Natural killer cell treated with Interleukin-12 subunit alpha and Interleukin-12 subunit beta and Interleukin-15 and Interleukin-18, amount 100 ng/mL, for 72 hours (primary cell): ENCODE data around the gene SLC30A1. TPM values are rescaled to one million over a fixed set of nuclear protein-coding genes. Genes with fewer than 3 reads are reported as not detected.

Source experiments
- ATAC-seq, 2 donors: fragments of 150-1000 bp; cut with Tn5 transposase in 1 of 2; sonication (Bioruptor Pico), chemical (Tn5 transposase) in 1 of 2; 2 replicates each; pipeline ENCODE4 v1.10.0; 2021
- DNase-seq: peaks from one replicate; pipeline ENCODE4 v3.0.0; 2022; ENCODE audit warnings: low spot score
- H3K27ac Mint-ChIP-seq, 2 donors: 1 replicate in 1 of 2; 2 replicates in 1 of 2; pipeline ENCODE4 v1.8.0; 2022; ENCODE audit warnings: mixed read lengths in 2 of 2, mild to moderate bottlenecking in 1 of 2, moderate library complexity in 1 of 2
- H3K27me3 Mint-ChIP-seq, 2 donors: 1 replicate in 1 of 2; 2 replicates in 1 of 2; pipeline ENCODE4 v1.8.0; 2022; ENCODE audit warnings: mixed read lengths in 2 of 2
- H3K36me3 Mint-ChIP-seq: one replicate; pipeline ENCODE4 v1.8.0; 2022; ENCODE audit warnings: mixed read lengths
- H3K4me1 Mint-ChIP-seq, 2 donors: 1 replicate in 1 of 2; 2 replicates in 1 of 2; pipeline ENCODE4 v1.8.0; 2022; ENCODE audit warnings: low read depth in 2 of 2, mixed read lengths in 2 of 2, mild to moderate bottlenecking in 1 of 2
- H3K4me3 Mint-ChIP-seq: one replicate; pipeline ENCODE4 v1.8.0; 2022; ENCODE audit warnings: mixed read lengths
- H3K9me3 Mint-ChIP-seq: 2 replicates; pipeline ENCODE4 v1.8.0; 2022; ENCODE audit warnings: mixed read lengths
- total RNA-seq, 2 donors: library from RNA; stranded (reverse); gene quantifications; one replicate each; pipeline ENCODE4 v1.2.3, GENCODE V29; 2022

SLC30A1 gene
- total RNA-seq, 2 donors from 2014 or later = 6.9 to 13.1 TPM

- Mint-ChIP-seq H3K9me3 (no peaks in the 10 kb centered on the region), H3K36me3 (no peaks in the 10 kb centered on the region), H3K4me1 (no peaks in the 10 kb centered on the region), H3K27ac (no peak overlapping the region), H3K4me3 (no peak overlapping the region), H3K27me3 (peaks cover 5 to 7% of the 10 kb centered on the region in 2 donors)
- ATAC-seq (no peak), DNase-seq (no peak)
Observed at GRCh38 chr1:211524521-211524920, 54.4 kb downstream of the SLC30A1 start.

GRCh38 chr1:211522804-211523203 is 56.2 kb downstream of the SLC30A1 start:
- Mint-ChIP-seq H3K27me3 (peaks cover 6% of the 10 kb centered on the region in 2 donors), H3K36me3 (no peaks in the 10 kb centered on the region), H3K4me3 (no peak overlapping the region), H3K27ac (no peak overlapping the region), H3K4me1 (no peaks in the 10 kb centered on the region), H3K9me3 (no peaks in the 10 kb centered on the region)
- DNase-seq = no peak
- no peak for ATAC-seq

Other genes starting within 250 kb of the SLC30A1 start
- gene RD3, start 87.0 kb downstream of the SLC30A1 start, total RNA-seq = not detected
- gene NEK2, start 96.5 kb upstream of the SLC30A1 start, total RNA-seq = 10 to 100 TPM; 12.8 to 25.2 TPM